ENCODE data around the gene MAP3K8.
A peak's percentile ranks its signal among the peaks of the same experiment; 100 is the strongest.
"Not testable (repeated sequence)": the region's sequence is repeated elsewhere in the genome, so short reads cannot be mapped to it uniquely, and the experiment has no call there.

MAP3K8 gene

GRCh38 chr10:30433306-30433729, 666 bp upstream of the MAP3K8 start:
- TF ChIP-seq CTCF (IDR thresholded peaks at IDR 0.05; ENCODE audit: low read depth, low read length, poor library complexity, severe bottlenecking) (no peak), EZH2phosphoT487 (IDR thresholded peaks at IDR 0.05; ENCODE audit: borderline replicate concordance, low read length) (no peak)
- H3K27ac ChIP-seq (ENCODE audit: low read depth, low read length) = peak overlapping the region; percentile 69
- H3K4me1 ChIP-seq (ENCODE audit: control insufficient read depth, low read length) = peaks cover 78% of the 10 kb centered on the region

DNA sequence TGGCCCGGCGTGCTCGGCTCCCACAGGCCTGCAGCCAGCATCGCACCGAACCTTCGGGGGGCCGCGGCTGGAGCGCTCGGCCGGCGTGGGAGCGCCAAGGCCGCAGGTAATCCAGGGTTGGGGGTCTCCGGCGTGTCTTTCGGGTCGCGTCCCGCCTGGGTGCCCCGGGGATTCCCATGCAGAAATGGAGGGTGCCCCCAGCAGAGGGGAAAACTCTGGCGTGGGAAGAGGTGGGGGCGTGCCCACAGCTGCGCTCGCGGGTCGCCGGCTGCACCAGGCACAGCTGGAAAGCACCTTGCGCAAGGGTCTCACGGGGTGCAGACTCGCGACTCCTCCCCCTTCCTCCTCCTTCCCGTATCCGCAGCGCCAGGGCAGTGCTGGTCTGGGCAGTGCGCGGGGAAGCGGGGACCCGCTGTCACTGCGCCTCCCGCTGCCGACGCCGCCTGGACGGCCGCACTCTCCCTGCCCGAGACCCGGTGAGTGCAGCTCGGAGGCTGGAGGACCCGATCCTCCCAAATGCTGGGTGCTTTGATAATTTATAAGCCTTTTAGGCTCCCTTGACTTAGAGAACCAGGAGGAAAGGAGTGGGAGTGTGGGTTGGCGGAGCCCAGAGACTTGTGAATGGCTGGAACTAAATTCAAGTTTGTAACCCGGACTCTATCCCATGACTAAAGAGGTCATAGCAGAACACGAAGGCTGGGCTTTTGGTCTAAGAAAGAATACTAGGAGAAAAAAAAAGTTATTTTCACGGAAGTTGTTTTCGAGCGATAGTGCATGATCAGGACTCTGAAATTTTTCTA, 489 bp downstream of the MAP3K8 start:
- no peaks in the 10 kb centered on the region for H3K9me3 ChIP-seq (ENCODE audit: control insufficient read depth, insufficient read depth, low read length)
- H3K4me1 ChIP-seq (ENCODE audit: control insufficient read depth, low read length) = peaks cover 72% of the 10 kb centered on the region
- H3K79me2 ChIP-seq (ENCODE audit: control insufficient read depth, low read length) = peaks cover 14% of the 10 kb centered on the region
- no peaks in the 10 kb centered on the region for H3K9me2 ChIP-seq (replicated peaks; ENCODE audit: control insufficient read depth, low read length)
- H3K27ac ChIP-seq (ENCODE audit: low read depth, low read length) = peak overlapping the region; percentile 69
- H3K36me3 ChIP-seq (ENCODE audit: control insufficient read depth, low read length) = peaks cover 16% of the 10 kb centered on the region
- H3K4me3 ChIP-seq (ENCODE audit: low read length) = peak overlapping the region; percentile 88
- no peaks in the 10 kb centered on the region for H3K27me3 ChIP-seq (ENCODE audit: control insufficient read depth, low read length)
- H3F3A ChIP-seq (ENCODE audit: control insufficient read depth, insufficient read depth) = peaks cover 33% of the 10 kb centered on the region
- peak overlapping the region; percentile 89 for H3K4me2 ChIP-seq (ENCODE audit: low read length)
- H4K20me1 ChIP-seq (ENCODE audit: control insufficient read depth, insufficient read depth, low read depth, low read length) = no peaks in the 10 kb centered on the region
- TF ChIP-seq CTCF (IDR thresholded peaks at IDR 0.05; ENCODE audit: low read depth, low read length, poor library complexity, severe bottlenecking) = no peak
- TF ChIP-seq EZH2phosphoT487 (IDR thresholded peaks at IDR 0.05; ENCODE audit: borderline replicate concordance, low read length) = no peak

More at GRCh38 chr10:30433306-30433729, 666 bp upstream of the MAP3K8 start:
- H3F3A ChIP-seq (ENCODE audit: control insufficient read depth, insufficient read depth) = peaks cover 26% of the 10 kb centered on the region
- H3K4me2 ChIP-seq (ENCODE audit: low read length) = peak overlapping the region; percentile 89
- H3K79me2 ChIP-seq (ENCODE audit: control insufficient read depth, low read length) = peaks cover 14% of the 10 kb centered on the region
- peaks cover 8% of the 10 kb centered on the region for H3K36me3 ChIP-seq (ENCODE audit: control insufficient read depth, low read length)
- no peaks in the 10 kb centered on the region for H3K27me3 ChIP-seq (ENCODE audit: control insufficient read depth, low read length)
- H3K9me3 ChIP-seq (ENCODE audit: control insufficient read depth, insufficient read depth, low read length) = no peaks in the 10 kb centered on the region
- peak overlapping the region; percentile 88 for H3K4me3 ChIP-seq (ENCODE audit: low read length)
- H4K20me1 ChIP-seq (ENCODE audit: control insufficient read depth, insufficient read depth, low read depth, low read length) = no peaks in the 10 kb centered on the region
- H3K9me2 ChIP-seq (replicated peaks; ENCODE audit: control insufficient read depth, low read length) = no peaks in the 10 kb centered on the region

GRCh38 chr10:30435073-30435422, 1.1 kb downstream of the MAP3K8 start:
- H3K9me3 ChIP-seq (ENCODE audit: control insufficient read depth, insufficient read depth, low read length) = no peaks in the 10 kb centered on the region
- peaks cover 68% of the 10 kb centered on the region for H3K4me1 ChIP-seq (ENCODE audit: control insufficient read depth, low read length)
- no peak for TF ChIP-seq CTCF (IDR thresholded peaks at IDR 0.05; ENCODE audit: low read depth, low read length, poor library complexity, severe bottlenecking)
- TF ChIP-seq EZH2phosphoT487 (IDR thresholded peaks at IDR 0.05; ENCODE audit: borderline replicate concordance, low read length) = no peak
- peaks cover 14% of the 10 kb centered on the region for H3K79me2 ChIP-seq (ENCODE audit: control insufficient read depth, low read length)
- H3K4me3 ChIP-seq (ENCODE audit: low read length) = peak overlapping the region; percentile 88
- H4K20me1 ChIP-seq (ENCODE audit: control insufficient read depth, insufficient read depth, low read depth, low read length) = no peaks in the 10 kb centered on the region
- peaks cover 16% of the 10 kb centered on the region for H3K36me3 ChIP-seq (ENCODE audit: control insufficient read depth, low read length)
- H3K27me3 ChIP-seq (ENCODE audit: control insufficient read depth, low read length) = no peaks in the 10 kb centered on the region
- H3K27ac ChIP-seq (ENCODE audit: low read depth, low read length) = peak overlapping the region; percentile 8; the same call in 1 of the 2 replicates
- H3K9me2 ChIP-seq (replicated peaks; ENCODE audit: control insufficient read depth, low read length) = no peaks in the 10 kb centered on the region
- peak overlapping the region; percentile 89 for H3K4me2 ChIP-seq (ENCODE audit: low read length)
- H3F3A ChIP-seq (ENCODE audit: control insufficient read depth, insufficient read depth) = peaks cover 33% of the 10 kb centered on the region

DNA sequence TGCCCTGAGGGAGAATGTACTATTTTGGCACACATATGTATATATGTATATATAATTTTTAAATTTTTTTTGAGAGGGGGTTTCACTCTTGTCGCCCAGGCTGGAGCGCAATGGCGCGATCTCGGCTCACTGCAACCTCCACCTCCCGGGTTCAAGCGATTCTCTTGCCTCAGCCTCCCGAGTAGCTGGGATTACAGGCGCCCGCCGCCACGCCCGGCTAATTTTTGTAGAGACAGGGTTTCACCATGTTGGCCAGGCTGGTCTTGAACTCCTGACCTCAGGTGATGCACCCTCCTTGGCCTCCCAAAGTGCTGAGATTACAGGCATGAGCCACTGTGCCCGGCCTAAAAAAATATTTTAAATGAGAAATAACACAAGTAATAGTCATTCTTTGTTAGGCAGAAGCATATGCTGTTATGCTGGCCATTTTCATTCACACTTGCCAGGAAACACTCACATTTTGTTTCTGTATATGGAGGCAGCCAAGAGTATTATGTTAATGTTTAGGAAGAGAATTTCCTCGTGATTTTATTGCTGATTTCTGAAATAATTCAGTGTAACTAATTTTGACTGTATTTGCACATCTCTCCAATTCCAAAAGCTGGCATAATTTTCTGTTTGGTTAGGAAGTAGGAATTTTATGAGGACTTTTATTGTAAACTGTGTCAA, 1.6 kb downstream of the MAP3K8 start:
- H3K9me2 ChIP-seq (replicated peaks; ENCODE audit: control insufficient read depth, low read length); H3K9me3 ChIP-seq (ENCODE audit: control insufficient read depth, insufficient read depth, low read length); H3K27me3 ChIP-seq (ENCODE audit: control insufficient read depth, low read length); H4K20me1 ChIP-seq (ENCODE audit: control insufficient read depth, insufficient read depth, low read depth, low read length): not testable (repeated sequence)
- peaks cover 14% of the 10 kb centered on the region for H3K79me2 ChIP-seq (ENCODE audit: control insufficient read depth, low read length)
- H3K4me1 ChIP-seq (ENCODE audit: control insufficient read depth, low read length) = peaks cover 62% of the 10 kb centered on the region
- H3K27ac ChIP-seq (ENCODE audit: low read depth, low read length) = peak overlapping the region; percentile 2; the same call in 1 of the 2 replicates
- peak overlapping the region; percentile 88 for H3K4me3 ChIP-seq (ENCODE audit: low read length)
- peaks cover 30% of the 10 kb centered on the region for H3F3A ChIP-seq (ENCODE audit: control insufficient read depth, insufficient read depth)
- peaks cover 16% of the 10 kb centered on the region for H3K36me3 ChIP-seq (ENCODE audit: control insufficient read depth, low read length)
- H3K4me2 ChIP-seq (ENCODE audit: low read length) = peak overlapping the region; percentile 89

Data from DOHH2 (cell line).